ENCODE results near the gene SLC22A4.

The SLC22A4 gene

DNA sequence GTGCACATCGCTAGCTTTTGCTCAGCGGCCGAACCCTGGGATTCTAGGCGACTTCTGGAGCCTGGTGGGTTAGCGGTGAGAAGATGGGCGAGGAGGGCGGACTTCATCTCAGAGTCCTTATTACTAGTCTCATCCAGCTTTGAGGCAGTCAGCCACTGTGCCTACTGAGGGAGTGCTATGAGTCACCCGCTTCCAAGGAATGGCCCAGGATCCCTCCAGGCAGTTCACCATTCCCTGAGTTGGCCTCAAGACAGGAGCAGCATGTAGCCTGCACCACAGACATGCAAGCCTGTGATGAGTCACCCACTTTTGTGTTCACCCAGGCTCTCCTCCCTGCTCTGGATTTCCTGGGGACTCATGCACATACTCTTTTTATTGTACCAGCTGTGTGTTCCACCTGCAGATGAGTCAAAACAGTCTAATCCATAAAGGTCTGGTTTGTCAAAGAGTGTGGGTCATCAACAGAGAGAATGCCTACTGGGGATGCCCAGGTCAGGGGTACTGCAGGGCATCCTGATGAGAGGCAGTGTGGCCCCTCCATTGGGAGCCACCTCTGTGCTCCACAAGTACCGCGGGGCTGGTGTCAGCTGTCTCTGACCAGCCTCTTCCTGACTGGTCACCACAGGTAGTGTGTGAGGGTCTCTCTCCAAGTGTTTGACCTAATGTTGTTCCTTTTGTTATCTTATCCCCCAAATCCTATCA, 95.5 kb downstream of the SLC22A4 start:
- WGBS (ENCODE audit: insufficient coverage, insufficient read length): no CpG with 5 or more reads among the region's 10 CpGs
- H3K27ac ChIP-seq (ENCODE audit: low read length): no peak overlapping the region

DNA sequence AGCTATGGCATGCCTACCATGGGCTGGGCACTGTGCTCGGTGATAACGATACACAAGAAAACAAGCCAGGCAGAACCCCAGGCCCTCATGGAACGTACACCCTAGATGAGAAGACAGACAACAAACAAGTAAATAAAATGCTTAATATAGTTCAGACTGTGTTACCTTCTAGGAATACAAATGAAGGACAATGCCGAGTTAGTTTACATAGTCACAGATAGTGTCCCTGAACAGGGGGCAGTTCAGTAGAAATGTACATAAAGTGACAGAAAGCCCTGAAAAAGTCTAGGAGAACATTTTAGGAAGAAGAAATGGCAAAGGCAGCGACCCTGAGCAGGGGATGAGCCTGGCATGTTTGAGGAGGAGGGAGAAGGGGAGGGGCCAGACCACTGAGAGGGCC, 97.1 kb downstream of the SLC22A4 start:
- no peaks in the 10 kb centered on the region; the same call in 1 of the 2 replicates for H3K4me1 ChIP-seq (ENCODE audit: control insufficient read depth, insufficient read depth, low read length)
- no peaks in the 10 kb centered on the region for H3K36me3 ChIP-seq (ENCODE audit: control insufficient read depth, insufficient read depth, low read length)
- no peak overlapping the region for H3K27ac ChIP-seq (ENCODE audit: low read length)
- no peak overlapping the region for H3K4me3 ChIP-seq (ENCODE audit: low read length)
- WGBS (ENCODE audit: insufficient coverage, insufficient read length): no CpG with 5 or more reads among the region's 5 CpGs
- H3K9me3 ChIP-seq (ENCODE audit: control insufficient read depth, insufficient read depth, low read length): no peaks in the 10 kb centered on the region
- no peaks in the 10 kb centered on the region for H3K27me3 ChIP-seq (ENCODE audit: control insufficient read depth, insufficient read depth, low read length)
- no peak for DNase-seq (ENCODE audit: low read depth, low spot score)

More for the DNA sequence above, 95.5 kb downstream of the SLC22A4 start:
- H3K4me3 ChIP-seq (ENCODE audit: low read length): no peak overlapping the region
- no peaks in the 10 kb centered on the region; the same call in 1 of the 2 replicates for H3K4me1 ChIP-seq (ENCODE audit: control insufficient read depth, insufficient read depth, low read length)
- no peaks in the 10 kb centered on the region for H3K27me3 ChIP-seq (ENCODE audit: control insufficient read depth, insufficient read depth, low read length)
- H3K9me3 ChIP-seq (ENCODE audit: control insufficient read depth, insufficient read depth, low read length): no peaks in the 10 kb centered on the region
- no peaks in the 10 kb centered on the region for H3K36me3 ChIP-seq (ENCODE audit: control insufficient read depth, insufficient read depth, low read length)
- no peak for DNase-seq (ENCODE audit: low read depth, low spot score)

DNA sequence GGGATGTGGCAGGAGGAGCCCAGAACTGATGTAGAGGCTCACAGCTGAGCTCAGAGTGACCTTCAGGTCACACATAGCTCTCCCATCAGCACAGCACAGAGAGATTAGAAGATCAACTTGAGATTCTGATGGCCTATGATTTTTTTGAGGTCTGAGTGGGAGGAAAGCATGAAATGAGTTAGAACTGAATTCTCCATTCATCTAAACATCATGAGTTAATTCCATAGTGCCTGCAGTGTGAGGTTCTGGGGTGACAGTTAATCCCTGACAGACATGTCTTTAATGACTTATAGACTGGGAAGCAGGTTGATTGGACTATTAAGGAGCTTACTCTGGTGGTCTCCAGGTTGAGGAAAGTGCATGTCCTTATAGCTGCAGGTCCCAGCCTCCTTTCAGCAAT, 97.7 kb downstream of the SLC22A4 start:
- Histone ChIP-seq H3K4me3 (ENCODE audit: low read length) (no peak overlapping the region), H3K27me3 (ENCODE audit: control insufficient read depth, insufficient read depth, low read length) (no peaks in the 10 kb centered on the region), H3K4me1 (ENCODE audit: control insufficient read depth, insufficient read depth, low read length) (no peaks in the 10 kb centered on the region; the same call in 1 of the 2 replicates), H3K9me3 (ENCODE audit: control insufficient read depth, insufficient read depth, low read length) (no peaks in the 10 kb centered on the region), H3K27ac (ENCODE audit: low read length) (no peak overlapping the region), H3K36me3 (ENCODE audit: control insufficient read depth, insufficient read depth, low read length) (no peaks in the 10 kb centered on the region)
- DNase-seq (ENCODE audit: low read depth, low spot score): no peak

DNA sequence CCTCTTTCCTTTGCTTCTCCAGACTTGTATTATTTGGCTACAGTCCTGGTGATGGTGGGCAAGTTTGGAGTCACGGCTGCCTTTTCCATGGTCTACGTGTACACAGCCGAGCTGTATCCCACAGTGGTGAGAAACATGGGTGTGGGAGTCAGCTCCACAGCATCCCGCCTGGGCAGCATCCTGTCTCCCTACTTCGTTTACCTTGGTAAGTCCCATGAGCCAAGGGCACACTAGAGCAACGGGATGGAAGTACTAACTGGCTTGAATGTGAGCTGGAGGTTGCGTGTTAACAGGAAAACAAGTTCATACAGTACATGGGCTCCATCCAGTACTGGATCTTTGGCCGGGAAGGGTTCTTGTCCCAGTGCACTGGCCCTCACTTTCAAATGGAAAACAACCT, 98.2 kb downstream of the SLC22A4 start:
- Histone ChIP-seq H3K27me3 (ENCODE audit: control insufficient read depth, insufficient read depth, low read length) (no peaks in the 10 kb centered on the region), H3K27ac (ENCODE audit: low read length) (no peak overlapping the region), H3K9me3 (ENCODE audit: control insufficient read depth, insufficient read depth, low read length) (no peaks in the 10 kb centered on the region), H3K4me1 (ENCODE audit: control insufficient read depth, insufficient read depth, low read length) (no peaks in the 10 kb centered on the region), H3K4me3 (ENCODE audit: low read length) (no peak overlapping the region), H3K36me3 (ENCODE audit: control insufficient read depth, insufficient read depth, low read length) (no peaks in the 10 kb centered on the region)
- no CpG with 5 or more reads among the region's 8 CpGs for whole genome bisulfite sequencing (ENCODE audit: insufficient coverage, insufficient read length)
- DNase-seq (ENCODE audit: low read depth, low spot score): no peak

DNA sequence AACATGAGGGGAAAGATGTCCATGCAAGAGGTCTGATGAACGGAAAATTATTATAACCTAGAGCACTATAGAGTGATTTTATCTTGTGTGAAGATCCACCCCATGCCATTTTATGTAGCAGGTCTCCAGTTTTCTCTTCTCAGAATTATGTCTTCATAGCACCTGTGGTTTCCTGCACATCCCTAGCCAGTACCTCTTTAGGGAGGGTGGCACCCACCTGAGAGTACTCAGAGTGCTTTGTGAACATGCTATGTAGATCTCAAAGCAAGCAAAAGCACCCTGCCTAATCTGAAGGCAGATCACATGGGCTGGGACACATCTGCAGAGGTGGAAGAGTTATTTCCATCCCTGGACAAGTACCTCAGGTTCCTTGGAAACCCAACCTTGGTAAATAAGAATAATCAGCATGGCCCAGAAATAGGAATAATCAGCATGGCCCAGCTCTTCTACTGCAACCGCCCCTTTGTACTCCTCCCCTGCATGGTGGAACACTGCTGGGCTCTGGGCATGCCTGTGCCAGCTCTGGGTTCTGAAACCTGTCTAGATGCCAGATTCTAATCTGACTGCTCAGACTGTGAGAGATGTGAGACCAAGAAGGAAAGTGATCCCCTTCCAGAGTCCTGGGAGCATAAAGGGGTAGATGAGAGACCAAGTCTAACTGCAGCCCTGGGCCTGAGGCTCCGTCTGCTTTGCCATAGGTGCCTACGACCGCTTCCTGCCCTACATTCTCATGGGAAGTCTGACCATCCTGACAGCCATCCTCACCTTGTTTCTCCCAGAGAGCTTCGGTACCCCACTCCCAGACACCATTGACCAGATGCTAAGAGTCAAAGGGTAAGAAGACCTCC, 99.0 kb downstream of the SLC22A4 start:
- Histone ChIP-seq H3K36me3 (ENCODE audit: control insufficient read depth, insufficient read depth, low read length) (no peaks in the 10 kb centered on the region), H3K4me3 (ENCODE audit: low read length) (no peak overlapping the region), H3K9me3 (ENCODE audit: control insufficient read depth, insufficient read depth, low read length) (no peaks in the 10 kb centered on the region), H3K27me3 (ENCODE audit: control insufficient read depth, insufficient read depth, low read length) (no peaks in the 10 kb centered on the region), H3K4me1 (ENCODE audit: control insufficient read depth, insufficient read depth, low read length) (no peaks in the 10 kb centered on the region; the same call in 1 of the 2 replicates), H3K27ac (ENCODE audit: low read length) (no peak overlapping the region)
- WGBS (ENCODE audit: insufficient coverage, insufficient read length): no CpG with 5 or more reads among the region's 6 CpGs
- no peak for DNase-seq (ENCODE audit: low read depth, low spot score)

Measured in iPS DF 6.9 (cell line).